Astrocyte of the hippocampus (primary cell): ENCODE measurements around the gene CACNG3.
A peak's percentile ranks its signal among the peaks of the same experiment; 100 is the strongest.
"Not testable (repeated sequence)": the region's sequence is repeated elsewhere in the genome, so short reads cannot be mapped to it uniquely, and the experiment has no call there.

Source experiments
- DNase-seq: peaks from one replicate; pipeline ENCODE4 v3.0.0; 2011; ENCODE audit warnings: low read depth, low spot score

The CACNG3 gene

GRCh38 chr16:24279982-24280515, 23.9 kb downstream of the CACNG3 start:
- no peak for DNase-seq

GRCh38 chr16:24281466-24281865, 25.3 kb downstream of the CACNG3 start:
- DNase-seq, result no peak

- DNase-seq, result no peak
Measured at GRCh38 chr16:24282141-24282540, 26.0 kb downstream of the CACNG3 start.

GRCh38 chr16:24286741-24287405, 30.7 kb downstream of the CACNG3 start:
- DNase-seq, result no peak

- no peak for DNase-seq
Measured at GRCh38 chr16:24288516-24288915, 32.4 kb downstream of the CACNG3 start.

- no peak for DNase-seq
Measured at GRCh38 chr16:24289166-24289700, 33.1 kb downstream of the CACNG3 start.

GRCh38 chr16:24291932-24292331, 35.8 kb downstream of the CACNG3 start:
- no peak for DNase-seq

GRCh38 chr16:24294131-24294530, 38.0 kb downstream of the CACNG3 start:
- DNase-seq, result no peak

GRCh38 chr16:24297375-24297774, 41.2 kb downstream of the CACNG3 start:
- DNase-seq, result no peak

- no peak for DNase-seq
Measured at GRCh38 chr16:24298548-24299167, 42.5 kb downstream of the CACNG3 start.

- DNase-seq, result not testable (repeated sequence)
Measured at GRCh38 chr16:24300750-24301149, 44.6 kb downstream of the CACNG3 start.

- no peak for DNase-seq
Measured at GRCh38 chr16:24302636-24303035, 46.5 kb downstream of the CACNG3 start.

- DNase-seq, result no peak
Measured at GRCh38 chr16:24308200-24308599, 52.1 kb downstream of the CACNG3 start.

- DNase-seq, result peak; percentile 93
Measured at GRCh38 chr16:24309258-24310142, 53.4 kb downstream of the CACNG3 start.

GRCh38 chr16:24315343-24315742, 59.2 kb downstream of the CACNG3 start:
- no peak for DNase-seq

- no peak for DNase-seq
Measured at GRCh38 chr16:24318680-24319079, 62.5 kb downstream of the CACNG3 start.

- DNase-seq, result no peak
Measured at GRCh38 chr16:24319126-24319814, 63.1 kb downstream of the CACNG3 start.

- DNase-seq, result no peak
Measured at GRCh38 chr16:24322106-24322505, 66.0 kb downstream of the CACNG3 start.

GRCh38 chr16:24324421-24324820, 68.3 kb downstream of the CACNG3 start:
- DNase-seq, result no peak

- no peak for DNase-seq
Measured at GRCh38 chr16:24328835-24329452, 72.8 kb downstream of the CACNG3 start.

- DNase-seq, result no peak
Measured at GRCh38 chr16:24332178-24332577, 76.0 kb downstream of the CACNG3 start.
